BJ (cell line): ENCODE results near the gene ASCC3. TPM values are rescaled to one million over a fixed set of nuclear protein-coding genes. Genes with fewer than 3 reads are reported as not detected.
A peak's percentile ranks its signal among the peaks of the same experiment; 100 is the strongest.

ENCODE experiments used
- CTCF ChIA-PET: fragments of 350-600 bp; formaldehyde crosslinking; extraction: SDS; loops from one replicate; lab custom pipeline; 2021; ENCODE audit warnings: antibody characterized with exemption, inconsistent platforms; lab: Yijun Ruan, JAX
- POLR2A ChIA-PET: fragments of 300-600 bp; sonication (Branson Sonifier 250); formaldehyde crosslinking; extraction: SDS; loops from one replicate; lab custom pipeline; 2021; ENCODE audit warnings: antibody characterized with exemption; lab: Charles Lee
- DNase-seq: peaks from one replicate; pipeline ENCODE4 v3.0.0-alpha.2; 2011; ENCODE audit warnings: low read depth
- H3K27me3 ChIP-seq: 2 replicates; pipeline ENCODE4 v1.6.0; 2011; ENCODE audit warnings: low read length; ENCODE audit not compliant: control insufficient read depth, insufficient read depth
- H3K36me3 ChIP-seq: 2 replicates; pipeline ENCODE4 v1.5.1; 2011; ENCODE audit warnings: low read length; ENCODE audit not compliant: control insufficient read depth, insufficient read depth
- H3K4me3 ChIP-seq: 2 replicates; pipeline ENCODE4 v1.5.1; 2011; ENCODE audit warnings: low read depth, mild to moderate bottlenecking, control low read depth, low read length
- CTCF ChIP-seq: IDR thresholded peaks from 2 replicates; pipeline ENCODE4 v1.5.1; 2011; ENCODE audit warnings: low read depth, mild to moderate bottlenecking, control low read depth, inconsistent platforms, low read length, moderate library complexity; ENCODE audit not compliant: insufficient read depth
- polyA plus RNA-seq: library from polyadenylated mRNA; depleted of rRNA; stranded (reverse); fragments of >200 nt; gene quantifications from 2 replicates; pipeline ENCODE4 v1.2.3, GENCODE V29; 2011

Gene ASCC3
- polyA plus RNA-seq, 1 experiment = 30.4 TPM

GRCh38 chr6:100464162-100464851, 416.8 kb downstream of the ASCC3 start:
- H3K27me3 ChIP-seq = no peaks in the 10 kb centered on the region
- DNase-seq = no peak
- CTCF ChIA-PET = interaction anchor here (0.9 to 11.7 kb wide), 11 partner anchors 16 to 360 kb away, joined by 3 to 161 read pairs (median 5); no protein-coding TSS in a partner anchor

GRCh38 chr6:100463630-100464161, 417.4 kb downstream of the ASCC3 start:
- TF ChIP-seq CTCF = no peak
- POLR2A ChIA-PET = no interaction called here
- H3K4me3 ChIP-seq = peak overlapping the region; percentile 74
- peaks cover 4% of the 10 kb centered on the region; the same call in 1 of the 2 replicates for H3K36me3 ChIP-seq
- CTCF ChIA-PET = interaction anchor here (4.1 to 11.7 kb wide), 3 partner anchors 15 to 348 kb away, joined by 16 to 161 read pairs (median 30); no protein-coding TSS in a partner anchor
- no peaks in the 10 kb centered on the region for H3K27me3 ChIP-seq
- no peak for DNase-seq

More at GRCh38 chr6:100464162-100464851, 416.8 kb downstream of the ASCC3 start:
- POLR2A ChIA-PET = interaction anchor here (0.8 to 1.6 kb wide), 5 partner anchors 8 to 368 kb away, joined by 3 to 9 read pairs (median 8); no protein-coding TSS in a partner anchor
- TF ChIP-seq CTCF = no peak
- Histone ChIP-seq H3K36me3 (peaks cover 4% of the 10 kb centered on the region; the same call in 1 of the 2 replicates), H3K4me3 (peak overlapping the region; percentile 74)

GRCh38 chr6:100462706-100463629, 418.2 kb downstream of the ASCC3 start:
- H3K36me3 ChIP-seq = peaks cover 9% of the 10 kb centered on the region
- no peak for TF ChIP-seq CTCF
- ChIA-PET POLR2A (interaction anchor here (0.8 kb wide), 1 partner anchor 200 kb away, joined by 5 read pairs; no protein-coding TSS in a partner anchor), CTCF (interaction anchor here (0.5 to 11.7 kb wide), 7 partner anchors 15 to 461 kb away, joined by 3 to 161 read pairs (median 16); no protein-coding TSS in a partner anchor)
- peak overlapping the region; percentile 74 for H3K4me3 ChIP-seq
- DNase-seq = no peak
- no peaks in the 10 kb centered on the region for H3K27me3 ChIP-seq

- DNase-seq = no peak
- TF ChIP-seq CTCF = no peak
- peak overlapping the region; percentile 74 for H3K4me3 ChIP-seq
- H3K36me3 ChIP-seq = peaks cover 10% of the 10 kb centered on the region
- H3K27me3 ChIP-seq = no peaks in the 10 kb centered on the region
- CTCF ChIA-PET = interaction anchor here (0.9 to 11.7 kb wide), 7 partner anchors 14 to 355 kb away, joined by 3 to 161 read pairs (median 19); no protein-coding TSS in a partner anchor
- POLR2A ChIA-PET = interaction anchor here (0.8 kb wide), 1 partner anchor 201 kb away, joined by 5 read pairs; no protein-coding TSS in a partner anchor
Measured at GRCh38 chr6:100461917-100462705, 419.0 kb downstream of the ASCC3 start.
